HCT116 (cell line): Measurements from ENCODE around the gene ATN1. TPM values are rescaled to one million over a fixed set of nuclear protein-coding genes. Genes with fewer than 3 reads are reported as not detected.
"Not testable (repeated sequence)": the region's sequence is repeated elsewhere in the genome, so short reads cannot be mapped to it uniquely, and the experiment has no call there.

Source experiments
- ATAC-seq: fragments of 200-7000 bp; cut with Tn5 transposase; 2 replicates; pipeline ENCODE4 v1.9.1; 2020; ENCODE audit warnings: mild to moderate bottlenecking, moderate library complexity
- BruUV-seq: library from RNA; stranded (reverse); fragments of 400-500 nt; replicated peaks from 2 replicates; lab custom pipeline; 2021; lab: Mats Ljungman, UMichigan
- CTCF ChIA-PET: fragments of 300-600 bp; sonication (Branson Sonifier 250); formaldehyde crosslinking; loops from one replicate; lab custom pipeline; 2021; ENCODE audit warnings: antibody characterized with exemption; lab: Charles Lee
- POLR2A ChIA-PET: fragments of 300-600, 350-600 bp; sonication (Branson Sonifier 250); formaldehyde crosslinking; loops from one replicate; lab custom pipeline; 2021; ENCODE audit warnings: antibody characterized with exemption; lab: Charles Lee
- RAD21 ChIA-PET, 2 experiments: fragments of 300-600 bp; sonication (Branson Sonifier 250); formaldehyde crosslinking; loops; one replicate each; lab custom pipeline; 2023; ENCODE audit warnings: low total read pairs in 2 of 2; ENCODE audit not compliant: uncharacterized antibody in 2 of 2, unreplicated experiment in 2 of 2, low non-redundant PET in 1 of 2; lab: Charles Lee
- DNase-seq: peaks from one replicate; pipeline ENCODE4 v3.0.0-alpha.2; 2010; ENCODE audit warnings: low read depth, low spot score
- H2AFZ ChIP-seq: fragments of 200-600 bp; shearing (Covaris generic), sonication (generic); 2 replicates; pipeline ENCODE4 v1.6.1; 2017; ENCODE audit warnings: low read depth, mixed run types, mixed read lengths, antibody characterized with exemption, low read length; ENCODE audit not compliant: poor library complexity, severe bottlenecking
- H3K27ac ChIP-seq: 2 replicates; pipeline ENCODE4 v1.5.1; 2012; ENCODE audit warnings: low read depth, low read length
- H3K27me3 ChIP-seq: fragments of 200-600 bp; sonication (generic); 2 replicates; pipeline ENCODE4 v1.6.1; 2016; ENCODE audit warnings: mixed run types, low read length, mixed read lengths; ENCODE audit not compliant: insufficient read depth
- H3K36me3 ChIP-seq, 2 experiments: fragments of 200-500 bp in 1 of 2; fragments of 200-600 bp in 1 of 2; sonication (Bioruptor generic) in 1 of 2; sonication (generic) in 1 of 2; 2 replicates each; pipeline versions ENCODE4 v1.5.1 to v1.6.1; 2014 to 2016; ENCODE audit warnings: low read length in 2 of 2, inconsistent platforms in 1 of 2, mixed read lengths in 1 of 2, mixed run types in 1 of 2; ENCODE audit not compliant: insufficient read depth in 2 of 2, control insufficient read depth in 1 of 2
- H3K4me1 ChIP-seq, 2 experiments: fragments of 200-600 bp in 1 of 2; sonication (generic) in 1 of 2; 2 replicates each; pipeline versions ENCODE4 v1.5.1 to v1.6.1; 2012 to 2017; ENCODE audit warnings: low read length in 2 of 2, inconsistent platforms in 1 of 2, mild to moderate bottlenecking in 1 of 2, mixed read lengths in 1 of 2, mixed run types in 1 of 2, moderate library complexity in 1 of 2; ENCODE audit not compliant: insufficient read depth in 2 of 2, control insufficient read depth in 1 of 2
- H3K4me2 ChIP-seq: fragments of 200-600 bp; sonication (generic); 2 replicates; pipeline ENCODE4 v1.6.1; 2017; ENCODE audit warnings: mixed run types, low read length, mixed read lengths
- H3K4me3 ChIP-seq, 2 experiments: fragments of 200-600 bp in 1 of 2; sonication (generic) in 1 of 2; replicated peaks in 1 of 2; 2 replicates each; pipeline ENCODE4 v1.5.1; 2011 to 2016; ENCODE audit warnings: low read length in 2 of 2, control low read depth in 1 of 2, low read depth in 1 of 2, mild to moderate bottlenecking in 1 of 2, mixed read lengths in 1 of 2, mixed run types in 1 of 2
- H3K79me2 ChIP-seq: fragments of 200-600 bp; sonication (generic); 2 replicates; pipeline ENCODE4 v1.6.1; 2017; ENCODE audit warnings: mild to moderate bottlenecking, mixed run types, low read length, moderate library complexity, mixed read lengths; ENCODE audit not compliant: insufficient read depth
- H3K9ac ChIP-seq: fragments of 200-600 bp; sonication (generic); 2 replicates; pipeline ENCODE4 v1.6.1; 2016; ENCODE audit warnings: low read length, mixed read lengths
- H3K9me2 ChIP-seq: fragments of 200-600 bp; sonication (generic), shearing (Covaris generic); 2 replicates; pipeline ENCODE4 v1.6.1; 2017; ENCODE audit warnings: mixed run types, mild to moderate bottlenecking, moderate library complexity; ENCODE audit not compliant: insufficient read depth
- H3K9me3 ChIP-seq, 2 experiments: fragments of 200-500 bp in 1 of 2; fragments of 200-600 bp in 1 of 2; sonication (Bioruptor generic) in 1 of 2; sonication (generic) in 1 of 2; 2 replicates each; pipeline ENCODE4 v1.6.1; 2014 to 2017; ENCODE audit warnings: low read length in 2 of 2, mixed read lengths in 2 of 2, inconsistent platforms in 1 of 2, low read depth in 1 of 2, mild to moderate bottlenecking in 1 of 2, mixed run types in 1 of 2, moderate library complexity in 1 of 2; ENCODE audit not compliant: control insufficient read depth in 1 of 2, insufficient read depth in 1 of 2
- H4K20me1 ChIP-seq: fragments of 200-600 bp; sonication (generic), shearing (Covaris generic); 2 replicates; pipeline ENCODE4 v1.6.1; 2017; ENCODE audit warnings: mixed run types, mild to moderate bottlenecking, moderate library complexity; ENCODE audit not compliant: insufficient read depth
- CBX3 ChIP-seq: IDR thresholded peaks from 2 replicates; pipeline ENCODE4 v1.6.1; 2012; ENCODE audit warnings: low read depth
- EZH2 ChIP-seq: fragments of 200-600 bp; sonication (generic); IDR thresholded peaks from 2 replicates; pipeline ENCODE4 v1.6.1; 2017; ENCODE audit warnings: antibody characterized with exemption, mixed run types
- MAX ChIP-seq: IDR thresholded peaks from 2 replicates; pipeline ENCODE4 v1.6.1; 2012
- REST ChIP-seq: IDR thresholded peaks from 2 replicates; pipeline ENCODE4 v1.6.1; 2012; ENCODE audit warnings: low read depth
- SP1 ChIP-seq: IDR thresholded peaks from 2 replicates; pipeline ENCODE4 v1.6.1; 2012; ENCODE audit warnings: low read depth
- TCF7L2 ChIP-seq: IDR thresholded peaks from 2 replicates; pipeline ENCODE4 v1.7.0; 2011; ENCODE audit warnings: borderline replicate concordance, inconsistent platforms; ENCODE audit not compliant: insufficient read depth, insufficient read length; ENCODE audit errors: extremely low read depth
- ZBTB33 ChIP-seq: IDR thresholded peaks from 2 replicates; pipeline ENCODE4 v1.6.1; 2011; ENCODE audit warnings: mild to moderate bottlenecking, low read length, moderate library complexity; ENCODE audit not compliant: insufficient replicate concordance; ENCODE audit errors: extremely low read depth
- ZFX ChIP-seq: fragments of 450-650 bp; IDR thresholded peaks from 2 replicates; pipeline ENCODE4 v1.6.1; 2017
- ZNF274 ChIP-seq: fragments of 200-500 bp; sonication (Bioruptor generic); IDR thresholded peaks from 2 replicates; pipeline ENCODE4 v1.6.1; 2014; ENCODE audit warnings: mild to moderate bottlenecking, low read depth, low read length, inconsistent platforms
- intact Hi-C: fragments of 100-400 bp; cut with micrococcal nuclease; formaldehyde crosslinking; loops from 2 replicates; pipeline ENCODE4 v1.10.0; 2022
- total RNA-seq: library from RNA; stranded (reverse); gene quantifications from one replicate; pipeline ENCODE4 v1.2.1, GENCODE V29; 2021; ENCODE audit not compliant: unreplicated experiment

ATN1 gene
- total RNA-seq, 1 experiment from 2014 or later, result 104 TPM

- no peak for TF ChIP-seq REST
- no peak for TF ChIP-seq CBX3
- TF ChIP-seq EZH2, result no peak
- TF ChIP-seq SP1, result peak; percentile 78
- TF ChIP-seq ZFX, result no peak
Observed at GRCh38 chr12:6904280-6905276, 23.2 kb upstream of the ATN1 start, which contains the start of gene LRRC23 (continued).

DNA sequence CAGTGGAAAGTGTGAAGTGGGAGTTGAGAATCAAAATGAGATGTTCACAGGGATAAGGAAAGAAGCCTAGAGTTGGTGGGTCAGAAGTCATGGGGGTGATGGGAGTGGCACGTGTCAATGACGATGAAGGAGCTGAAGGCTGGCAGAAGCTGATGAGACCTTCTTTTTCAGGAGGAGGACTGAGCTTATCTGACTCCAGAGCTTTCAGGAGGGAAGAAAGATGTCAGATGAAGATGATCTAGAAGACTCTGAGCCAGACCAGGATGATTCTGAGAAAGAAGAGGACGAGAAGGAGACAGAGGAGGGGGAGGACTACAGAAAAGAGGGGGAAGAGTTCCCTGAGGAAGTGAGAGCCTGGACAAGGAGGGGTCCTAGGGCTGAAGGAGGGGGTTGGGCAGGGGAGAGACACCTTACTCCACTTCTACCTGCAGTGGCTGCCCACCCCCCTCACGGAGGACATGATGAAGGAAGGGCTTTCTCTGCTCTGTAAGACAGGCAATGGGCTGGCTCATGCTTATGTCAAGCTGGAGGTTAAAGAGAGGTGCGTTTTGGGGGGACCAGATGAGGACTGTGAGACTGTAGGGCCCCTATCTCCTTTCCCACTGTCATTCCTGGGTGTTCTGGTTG, 22.2 kb upstream of the ATN1 start:
- Histone ChIP-seq H3K4me2 (peak overlapping the region; percentile 98), H3K27me3 (no peaks in the 10 kb centered on the region), H3K27ac (no peak overlapping the region; the same call in 1 of the 2 replicates), H3K79me2 (no peaks in the 10 kb centered on the region), H3K9me3 (no peaks in the 10 kb centered on the region), H3K36me3 (no peaks in the 10 kb centered on the region), H3K9me2 (no peaks in the 10 kb centered on the region), H2AFZ (no peak overlapping the region), H3K9ac (peak overlapping the region; percentile 80), H3K4me3 (peak overlapping the region; percentile 64 to 82), H4K20me1 (no peaks in the 10 kb centered on the region), H3K4me1 (peaks cover 10 to 20% of the 10 kb centered on the region in 2 experiments)
- ChIA-PET CTCF (interaction anchor here (1.3 to 1.5 kb wide), 3 partner anchors 15 to 36 kb away, joined by 3 to 5 read pairs (median 4); no protein-coding TSS in a partner anchor), RAD21 (no interaction called here), POLR2A (interaction anchor here (0.6 to 1.7 kb wide), 5 partner anchors 14 to 101 kb away, joined by 3 to 9 read pairs (median 3); partner anchors contain the start of genes C12orf57, RNU7-1 and TPI1)
- no TSS peak for BruUV-seq
- ATAC-seq (no peak), DNase-seq (no peak)
- intact Hi-C loops, result no loop called here
- TF ChIP-seq MAX (no peak), TCF7L2 (no peak), ZNF274 (no peak), ZBTB33 (no peak)

GRCh38 chr12:6908141-6908540, 19.6 kb upstream of the ATN1 start:
- H3K27me3 ChIP-seq, H4K20me1 ChIP-seq, RAD21 ChIA-PET, H2AFZ ChIP-seq, H3K9ac ChIP-seq, BruUV-seq, DNase-seq, H3K9me2 ChIP-seq, H3K4me2 ChIP-seq, H3K36me3 ChIP-seq, ATAC-seq, H3K4me3 ChIP-seq, H3K9me3 ChIP-seq, intact Hi-C loops, H3K79me2 ChIP-seq, H3K27ac ChIP-seq: not testable (repeated sequence)
- ChIA-PET CTCF (interaction anchor here (0.7 to 1.6 kb wide), 4 partner anchors 16 to 35 kb away, joined by 3 to 4 read pairs (median 4); partner anchors contain the start of gene SPSB2), POLR2A (interaction anchor here (0.6 to 3.1 kb wide), 4 partner anchors 17 to 41 kb away, joined by 3 to 16 read pairs (median 3); partner anchors contain the start of genes C12orf57 and RNU7-1)
- peaks cover 10 to 20% of the 10 kb centered on the region in 2 experiments for H3K4me1 ChIP-seq
